ENCODE results near the gene SERINC1. TPM values are rescaled to one million over a fixed set of nuclear protein-coding genes. Genes with fewer than 3 reads are reported as not detected.
A peak's percentile ranks its signal among the peaks of the same experiment; 100 is the strongest.

Gene SERINC1
- total RNA-seq, 1 experiment from 2014 or later, result 82.9 TPM

GRCh38 chr6:122399348-122400120 lies 72.1 kb downstream of the SERINC1 start, which contains the start of gene HSF2:
HSF2 (plus strand) TSS chr6:122399652; CDS start chr6:122399738, 86 bp downstream.
- ChIA-PET CTCF (no interaction called here), POLR2A (ENCODE audit: low non-redundant PET) (no interaction called here)
- BruUV-seq (replicated peaks), result no TSS peak
- Histone ChIP-seq H3K27ac (ENCODE audit: low read depth, low read length, poor library complexity, severe bottlenecking) (peak within 1 kb of the TSS; percentile 93), H3K4me3 (ENCODE audit: low read depth, low read length, poor library complexity, severe bottlenecking) (peak within 1 kb of the TSS; percentile 99), H3K36me3 (ENCODE audit: insufficient read depth, low read length, poor library complexity, severe bottlenecking) (no peaks in the 10 kb centered on the region), H3K4me1 (ENCODE audit: insufficient read depth, low read length, poor library complexity, severe bottlenecking) (peaks cover 10% of the 10 kb centered on the region), H3K9me3 (ENCODE audit: low read depth, low read length, poor library complexity, severe bottlenecking) (no peaks in the 10 kb centered on the region), H3K27me3 (replicated peaks; ENCODE audit: insufficient read depth, low read depth, low read length, poor library complexity) (no peaks in the 10 kb centered on the region)
- TF ChIP-seq CTCF (conservative IDR thresholded peaks at IDR 0.05; ENCODE audit: low read depth, low read length), result no peak; the same call in 1 of the 2 replicates
- peak; percentile 99 for DNase-seq (ENCODE audit: low spot score)
- intact Hi-C loops (cut with micrococcal nuclease; ENCODE audit: unreplicated experiment), result loop anchor here (10.0 kb wide), 1 partner anchor 435 kb away; no protein-coding TSS in a partner anchor

- intact Hi-C loops (cut with micrococcal nuclease; ENCODE audit: unreplicated experiment), result no loop called here
- CTCF ChIA-PET, result no interaction called here
- no peak overlapping the region for H3K27ac ChIP-seq (ENCODE audit: low read depth, low read length, poor library complexity, severe bottlenecking)
- POLR2A ChIA-PET (ENCODE audit: low non-redundant PET), result no interaction called here
- H3K27me3 ChIP-seq (replicated peaks; ENCODE audit: insufficient read depth, low read depth, low read length, poor library complexity), result no peaks in the 10 kb centered on the region
- H3K9me3 ChIP-seq (ENCODE audit: low read depth, low read length, poor library complexity, severe bottlenecking), result no peaks in the 10 kb centered on the region
- peaks cover 9% of the 10 kb centered on the region for H3K4me1 ChIP-seq (ENCODE audit: insufficient read depth, low read length, poor library complexity, severe bottlenecking)
- TF ChIP-seq EZH2 (IDR thresholded peaks at IDR 0.05; ENCODE audit: borderline replicate concordance, low read depth, low read length, poor library complexity, severe bottlenecking) (no peak), CTCF (conservative IDR thresholded peaks at IDR 0.05; ENCODE audit: low read depth, low read length) (no peak)
- peak overlapping the region; percentile 99 for H3K4me3 ChIP-seq (ENCODE audit: low read depth, low read length, poor library complexity, severe bottlenecking)
- no peaks in the 10 kb centered on the region for H3K36me3 ChIP-seq (ENCODE audit: insufficient read depth, low read length, poor library complexity, severe bottlenecking)
- BruUV-seq (replicated peaks), result no TSS peak
- DNase-seq (ENCODE audit: low spot score), result no peak
Measured at GRCh38 chr6:122399055-122399347, 72.6 kb downstream of the SERINC1 start.

- BruUV-seq (replicated peaks), result no TSS peak
- intact Hi-C loops (cut with micrococcal nuclease; ENCODE audit: unreplicated experiment), result no loop called here
- Histone ChIP-seq H3K27ac (ENCODE audit: low read depth, low read length, poor library complexity, severe bottlenecking) (no peak overlapping the region), H3K27me3 (replicated peaks; ENCODE audit: insufficient read depth, low read depth, low read length, poor library complexity) (no peaks in the 10 kb centered on the region), H3K9me3 (ENCODE audit: low read depth, low read length, poor library complexity, severe bottlenecking) (no peaks in the 10 kb centered on the region), H3K36me3 (ENCODE audit: insufficient read depth, low read length, poor library complexity, severe bottlenecking) (no peaks in the 10 kb centered on the region), H3K4me1 (ENCODE audit: insufficient read depth, low read length, poor library complexity, severe bottlenecking) (no peaks in the 10 kb centered on the region), H3K4me3 (ENCODE audit: low read depth, low read length, poor library complexity, severe bottlenecking) (no peak overlapping the region)
- POLR2A ChIA-PET (ENCODE audit: low non-redundant PET), result no interaction called here
- no peak for DNase-seq (ENCODE audit: low spot score)
- CTCF ChIA-PET, result no interaction called here
- TF ChIP-seq CTCF (conservative IDR thresholded peaks at IDR 0.05; ENCODE audit: low read depth, low read length), result no peak
- no peak for TF ChIP-seq EZH2 (IDR thresholded peaks at IDR 0.05; ENCODE audit: borderline replicate concordance, low read depth, low read length, poor library complexity, severe bottlenecking)
Measured at GRCh38 chr6:122394016-122394415, 77.6 kb downstream of the SERINC1 start.
